GM18519 (cell line): ENCODE data around the gene EBF4.

Experiments used
- ATAC-seq: cut with Tn5 transposase; IDR thresholded peaks from one replicate; pipeline ENCODE4 v1.9.1; 2021; ENCODE audit warnings: mild to moderate bottlenecking, moderate library complexity; ENCODE audit not compliant: unreplicated experiment, low FRiP score

EBF4 gene

DNA sequence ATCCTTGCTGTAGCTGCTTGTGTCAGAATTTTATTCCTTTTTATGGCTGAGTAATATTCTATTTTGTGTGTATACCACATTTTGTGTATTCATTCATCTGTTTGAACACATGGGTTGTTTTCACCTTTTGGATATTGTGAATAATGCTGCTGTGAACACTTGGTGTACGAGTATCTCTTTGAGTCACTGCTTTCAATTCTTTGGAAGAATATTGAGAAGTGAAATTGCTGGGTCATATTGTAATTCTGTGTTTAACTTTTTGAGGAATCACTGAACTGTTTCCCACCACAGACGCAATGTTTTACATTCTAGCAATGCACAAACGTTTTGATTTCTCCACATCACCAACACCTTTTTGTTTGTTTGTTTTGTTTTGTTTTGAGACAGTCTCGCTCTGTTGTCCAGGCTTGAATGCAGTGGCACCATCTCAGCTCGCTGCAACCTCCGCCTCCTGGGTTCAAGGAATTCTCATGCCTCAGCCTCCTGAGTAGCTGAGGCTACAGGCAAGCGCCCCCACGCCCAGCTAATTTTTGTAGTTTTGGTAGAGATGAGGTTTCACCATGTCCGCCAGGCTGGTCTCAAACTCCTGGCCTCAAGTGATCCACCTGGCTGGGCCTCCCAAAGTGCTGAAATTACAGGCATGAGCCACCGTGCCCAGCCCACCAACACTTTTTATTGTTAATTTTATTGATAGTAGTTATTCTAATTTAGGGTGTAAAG lies 86.2 kb downstream of the EBF4 start:
- no peak for ATAC-seq

DNA sequence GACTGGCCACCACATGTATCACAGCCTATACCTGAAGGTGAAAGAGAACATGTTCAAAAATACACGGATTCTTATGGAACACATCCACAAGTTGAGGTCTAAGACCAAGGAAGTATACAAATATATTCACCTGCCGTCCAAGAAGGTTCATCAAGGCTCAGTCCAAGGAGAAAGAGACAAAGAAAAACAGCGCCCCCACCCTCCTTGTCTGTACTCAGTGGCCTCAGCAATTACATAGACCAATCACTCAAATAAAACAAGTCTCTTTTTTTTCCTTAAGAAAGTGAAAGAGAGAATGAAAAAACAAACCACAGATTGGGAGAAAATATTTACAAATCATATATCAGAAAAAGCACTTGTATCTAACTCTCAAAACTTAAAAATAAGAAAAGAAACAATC lies 88.4 kb downstream of the EBF4 start:
- ATAC-seq = no peak

- ATAC-seq = no peak
These were observed 91.5 kb downstream of the EBF4 start for GRCh38 chr20:2783908-2784566.

- ATAC-seq = no peak
These were observed 100.9 kb downstream of the EBF4 start for GRCh38 chr20:2793471-2793870.

DNA sequence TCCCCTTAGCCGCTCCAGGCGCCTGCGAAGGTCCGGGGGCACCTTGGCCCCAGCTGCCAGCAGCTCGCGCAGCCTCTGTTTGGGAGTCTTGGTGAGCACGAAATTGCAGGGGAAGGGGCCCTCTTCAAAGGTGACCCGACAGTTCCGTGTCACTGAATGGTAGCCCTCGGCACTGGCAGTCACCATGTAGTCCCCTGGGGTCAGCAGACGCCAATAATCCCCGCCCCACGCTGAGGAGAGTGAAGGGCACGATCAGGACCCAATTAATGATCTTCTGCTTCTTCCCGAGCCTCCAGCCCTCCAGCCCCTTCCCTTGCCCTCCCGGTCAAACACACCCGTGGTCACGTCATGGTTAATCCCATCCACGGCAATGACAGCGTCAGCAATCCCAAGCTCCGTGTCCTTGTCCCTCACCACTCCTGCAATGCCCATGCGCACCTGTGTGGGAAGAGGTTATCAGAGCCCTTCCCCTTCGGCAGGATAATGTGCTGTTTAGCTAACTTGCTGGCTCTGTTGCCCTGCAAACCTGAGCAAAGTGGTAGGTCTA lies 101.7 kb downstream of the EBF4 start:
- ATAC-seq = no peak

DNA sequence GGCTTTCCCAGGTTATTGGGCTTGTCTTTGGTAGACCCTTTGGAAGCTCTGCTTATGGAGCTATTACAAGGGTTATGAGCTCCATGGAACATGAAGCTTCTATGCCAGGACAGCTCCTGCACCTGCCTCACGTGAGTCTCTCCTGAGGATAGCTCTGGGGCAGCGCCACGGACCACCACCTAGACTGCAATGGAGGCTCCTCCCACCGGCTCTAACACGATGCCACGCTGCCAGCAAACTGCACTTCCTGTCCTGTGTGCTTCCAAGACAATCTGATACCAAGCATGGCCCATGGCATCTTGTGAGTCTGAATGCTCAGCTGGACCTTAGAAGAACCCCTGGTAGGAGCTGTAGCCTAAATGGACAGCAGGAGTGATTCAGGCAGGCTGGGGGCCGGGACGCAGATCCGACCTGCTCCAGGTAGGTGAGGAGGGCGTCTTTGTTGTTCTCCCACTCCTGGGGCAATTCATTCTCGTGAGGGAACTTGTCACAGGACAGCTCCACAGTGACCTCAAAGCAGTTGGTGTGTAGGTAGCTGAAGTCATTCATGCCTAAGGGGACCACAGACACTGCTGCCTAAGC lies 102.4 kb downstream of the EBF4 start:
- ATAC-seq = no peak

- no peak for ATAC-seq
These were observed 102.9 kb downstream of the EBF4 start for GRCh38 chr20:2795451-2795850.

DNA sequence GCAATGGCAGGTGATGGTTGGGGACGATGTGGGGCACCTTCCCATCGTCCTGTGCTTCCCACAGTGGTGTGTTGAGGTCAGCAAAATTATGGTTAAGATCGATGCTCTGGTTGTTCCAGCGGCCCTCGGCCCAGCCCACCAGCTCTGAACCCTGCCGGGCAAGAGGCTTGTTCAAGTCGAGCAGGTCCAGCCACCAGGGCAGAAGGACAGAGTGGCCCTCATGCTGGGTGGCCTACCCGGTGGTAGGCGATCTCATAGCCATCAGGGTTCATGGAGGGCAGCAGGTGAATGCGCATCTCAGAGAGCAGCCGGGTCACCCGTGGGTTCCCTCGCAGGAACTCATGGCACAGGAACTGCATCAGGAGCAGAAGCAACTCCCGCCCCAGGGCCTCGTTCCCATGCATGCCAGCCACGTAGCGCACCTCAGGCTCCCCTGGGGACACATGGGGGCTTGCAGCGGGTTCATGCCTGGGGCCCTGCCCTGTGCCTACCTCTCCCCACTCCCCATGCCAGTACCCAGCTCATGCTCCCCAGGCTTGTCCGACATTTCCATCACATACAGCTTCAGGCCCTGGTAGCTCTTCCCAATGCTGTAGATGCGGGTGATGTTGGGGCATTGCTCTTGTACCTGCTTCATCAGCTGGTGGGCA lies 103.6 kb downstream of the EBF4 start:
- no peak for ATAC-seq

- no peak for ATAC-seq
These were observed 104.8 kb downstream of the EBF4 start for GRCh38 chr20:2797136-2797983.

- no peak for ATAC-seq
These were observed 105.7 kb downstream of the EBF4 start for GRCh38 chr20:2798095-2798805.

- no peak for ATAC-seq
These were observed 106.2 kb downstream of the EBF4 start for GRCh38 chr20:2798814-2799213.

DNA sequence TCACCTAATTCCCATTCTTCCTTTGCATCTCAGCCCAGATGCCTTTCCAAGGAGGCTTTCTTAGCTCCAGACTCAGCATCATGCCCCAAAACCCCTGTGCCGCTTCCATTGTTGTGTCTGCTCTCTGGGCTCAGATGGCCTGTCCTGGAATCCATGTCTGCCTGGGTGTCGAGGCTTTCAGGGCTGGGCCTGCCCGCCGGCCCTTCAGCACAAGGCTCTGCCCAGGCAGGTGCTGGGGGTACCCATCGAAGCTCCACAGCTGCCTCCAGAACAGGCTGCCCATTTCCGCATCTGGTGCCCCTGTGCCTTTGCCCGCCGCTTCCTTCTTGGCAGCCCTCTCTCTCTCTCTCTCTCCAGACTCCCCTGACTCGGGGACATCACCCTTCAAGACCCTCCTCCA lies 106.7 kb downstream of the EBF4 start:
- ATAC-seq = no peak

- ATAC-seq = no peak
These were observed 107.3 kb downstream of the EBF4 start for GRCh38 chr20:2799688-2800520.

- no peak for ATAC-seq
These were observed 108.1 kb downstream of the EBF4 start, which contains the start of gene CPXM1 for GRCh38 chr20:2800521-2801285. Gene CPXM1 (minus strand): TSS chr20:2800627. CDS start chr20:2800572, 55 bp downstream.

GRCh38 chr20:2801286-2801728 lies 108.7 kb downstream of the EBF4 start:
- no peak for ATAC-seq

DNA sequence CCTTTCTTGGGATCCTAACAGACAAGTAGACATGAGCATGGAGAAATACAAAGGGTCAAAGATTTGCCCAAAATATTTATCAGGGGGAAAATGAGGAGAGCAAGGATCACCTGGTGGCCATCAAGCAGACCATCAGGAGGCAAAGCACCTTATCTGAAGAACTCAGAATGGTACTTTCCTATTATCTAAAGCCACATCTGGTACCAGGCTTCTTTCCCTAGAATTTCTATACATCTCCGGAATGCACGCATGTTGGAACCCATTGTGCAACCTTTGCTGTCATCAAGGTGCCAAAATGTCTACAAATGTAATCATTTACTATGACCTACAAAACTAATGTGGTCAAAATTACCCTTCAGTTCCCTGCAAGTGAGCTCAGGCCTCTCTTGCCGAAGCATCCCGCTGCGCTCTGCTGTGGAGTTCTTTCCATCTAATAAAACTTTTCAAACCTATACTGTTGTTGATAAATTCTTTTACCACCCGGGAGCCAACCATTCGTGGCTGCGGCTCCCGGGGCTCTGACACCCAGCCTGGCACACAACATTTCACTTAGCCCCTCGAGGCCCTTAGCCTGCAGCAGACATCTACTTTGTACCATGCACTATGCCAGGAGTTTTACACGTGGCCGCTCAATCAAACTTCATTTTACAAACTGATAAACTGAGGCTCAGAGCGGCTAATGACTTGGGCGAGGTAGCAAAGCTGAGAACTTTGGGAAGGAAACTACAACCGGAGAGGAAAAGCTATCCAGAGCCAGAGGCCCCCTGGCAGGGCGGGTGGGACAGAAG lies 111.7 kb downstream of the EBF4 start:
- ATAC-seq = no peak
